Thymus (tissue), 11 donors: ENCODE data around the gene TTC34. TPM values are rescaled to one million over a fixed set of nuclear protein-coding genes. Genes with fewer than 3 reads are reported as not detected.
A peak's percentile ranks its signal among the peaks of the same experiment; 100 is the strongest.
"Not testable (repeated sequence)": the region's sequence is repeated elsewhere in the genome, so short reads cannot be mapped to it uniquely, and the experiment has no call there.

ENCODE experiments used
- DNase-seq, 9 donors: peaks; one replicate each; pipeline ENCODE4 v3.0.0-alpha.2; 2013; ENCODE audit warnings: low spot score in 9 of 9, low read depth in 6 of 9, missing footprints in 1 of 9
- H3K27ac ChIP-seq, 2 donors: one replicate each; pipeline ENCODE4 v1.5.1; 2013; ENCODE audit warnings: control low read depth in 1 of 2, low read depth in 1 of 2, low read length in 1 of 2, mild to moderate bottlenecking in 1 of 2, moderate library complexity in 1 of 2
- H3K27me3 ChIP-seq, 2 donors: one replicate each; pipeline ENCODE4 v1.5.1; 2013; ENCODE audit warnings: low read length in 1 of 2; ENCODE audit not compliant: control insufficient read depth in 2 of 2, insufficient read depth in 1 of 2
- H3K36me3 ChIP-seq, 2 donors: one replicate each; pipeline ENCODE4 v1.5.1; 2013; ENCODE audit warnings: low read length in 1 of 2, mild to moderate bottlenecking in 1 of 2, moderate library complexity in 1 of 2; ENCODE audit not compliant: control insufficient read depth in 2 of 2, insufficient read depth in 2 of 2
- H3K4me1 ChIP-seq, 2 donors: one replicate each; pipeline ENCODE4 v1.5.1; 2013; ENCODE audit warnings: low read length in 2 of 2; ENCODE audit not compliant: control insufficient read depth in 2 of 2, insufficient read depth in 2 of 2
- H3K4me3 ChIP-seq, 2 donors: one replicate each; pipeline ENCODE4 v1.5.1; 2013; ENCODE audit warnings: low read length in 2 of 2, control low read depth in 1 of 2, mild to moderate bottlenecking in 1 of 2
- H3K9me3 ChIP-seq, 2 donors: one replicate each; pipeline ENCODE4 v1.5.1; 2013; ENCODE audit warnings: low read length in 1 of 2, mild to moderate bottlenecking in 1 of 2; ENCODE audit not compliant: control insufficient read depth in 2 of 2, insufficient read depth in 1 of 2
- WGBS: extraction: QIAGEN DNeasy Blood & Tissue Kit; methylation state at CpG from one replicate; pipeline ENCODE4 v1.1.7; 2013; 5-methylcytosine and 5-hydroxymethylcytosine counted together
- polyA plus RNA-seq: library from polyadenylated mRNA; stranded (reverse); fragments of 200-250 nt; gene quantifications from one replicate; pipeline ENCODE4 v1.2.3, GENCODE V29; 2013
- total RNA-seq: library from RNA; stranded (reverse); fragments of 120-200 nt; gene quantifications from one replicate; pipeline ENCODE4 v1.2.4, GENCODE V29; 2013
- donor health status: healthy.

TTC34 gene
- total and polyA plus RNA-seq, 2 donors: 0.09 to 0.34 TPM

DNA sequence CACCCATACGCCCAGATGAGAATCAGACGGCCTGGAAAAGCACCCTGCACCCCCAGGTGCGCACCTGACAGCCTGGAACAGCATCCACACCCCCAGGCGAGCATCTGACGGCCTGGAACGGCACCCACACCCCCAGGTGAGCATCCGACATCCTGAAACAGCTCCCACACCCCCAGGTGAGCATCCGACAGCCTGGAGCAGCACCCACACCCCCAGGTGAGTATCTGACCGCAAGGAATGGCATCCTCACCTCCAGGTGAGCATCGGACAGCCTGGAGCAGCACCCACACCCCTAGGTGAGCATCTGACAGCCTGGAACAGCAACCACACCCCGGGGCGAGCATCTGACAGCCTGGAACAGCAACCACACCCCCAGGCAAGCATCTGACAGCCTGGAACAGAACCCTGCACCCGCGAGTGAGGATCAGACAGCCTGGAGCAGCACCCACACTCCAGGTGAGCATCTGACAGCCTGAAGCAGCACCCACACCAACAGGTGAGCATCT, 147.0 kb downstream of the TTC34 start:
- not testable (repeated sequence) for H3K27ac ChIP-seq, H3K4me1 ChIP-seq, H3K27me3 ChIP-seq, H3K36me3 ChIP-seq, H3K4me3 ChIP-seq
- WGBS: 49% methylated on average over 14 of the region's 14 CpGs
- DNase-seq: peak in 1 of 9 donors; percentile 15
- peaks cover 0 to 41% of the 10 kb centered on the region in 2 donors for H3K9me3 ChIP-seq

- peaks cover 0 to 41% of the 10 kb centered on the region in 2 donors for H3K9me3 ChIP-seq
- not testable (repeated sequence) for H3K4me3 ChIP-seq, H3K27me3 ChIP-seq, H3K36me3 ChIP-seq, H3K4me1 ChIP-seq, H3K27ac ChIP-seq
- 50% methylated on average over 14 of the region's 14 CpGs for WGBS
- peak in 2 of 9 donors; percentile 34 to 37 for DNase-seq
Observed at GRCh38 chr1:2653741-2654442, 147.6 kb downstream of the TTC34 start.

GRCh38 chr1:2652926-2653571, 148.4 kb downstream of the TTC34 start:
- H3K27me3 ChIP-seq: not testable (repeated sequence)
- WGBS: 38% methylated on average over 12 of the region's 12 CpGs

DNA sequence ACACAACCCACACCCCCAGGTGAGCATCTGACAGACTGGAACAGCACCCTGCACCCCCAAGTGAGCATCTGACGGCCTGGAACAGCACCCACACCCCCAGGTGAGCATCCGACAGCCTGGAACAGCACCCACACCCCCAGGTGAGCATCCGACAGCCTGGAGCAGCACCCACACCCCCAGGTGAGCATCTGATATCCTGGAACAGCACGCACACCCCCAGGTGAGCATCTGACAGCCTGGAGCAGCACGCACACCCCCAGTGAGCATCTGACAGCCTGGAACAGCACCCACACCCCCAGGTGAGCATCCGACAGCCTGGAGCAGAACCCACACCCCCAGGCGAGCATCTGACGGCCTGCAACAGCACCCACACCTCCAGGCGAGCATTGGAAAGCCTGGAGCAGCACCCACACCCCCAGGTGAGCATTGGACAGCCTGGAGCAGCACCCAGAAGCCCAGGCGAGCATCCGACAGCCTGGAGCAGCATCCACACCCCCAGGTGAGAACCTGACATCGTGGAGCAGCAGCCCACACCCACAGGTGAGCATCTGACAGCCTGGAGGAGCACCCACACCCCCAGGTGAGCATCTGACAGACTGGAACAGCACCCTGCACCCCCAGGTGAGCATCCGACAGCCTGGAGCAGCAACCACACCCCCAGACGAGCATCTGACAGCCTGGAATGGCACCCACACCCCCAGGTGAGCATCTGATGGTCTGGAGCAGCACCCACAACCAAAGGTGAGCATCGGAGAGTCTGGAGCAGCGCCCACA, 149.2 kb downstream of the TTC34 start:
- not testable (repeated sequence) for H3K36me3 ChIP-seq, H3K4me1 ChIP-seq, H3K27ac ChIP-seq, H3K27me3 ChIP-seq, DNase-seq, H3K4me3 ChIP-seq
- H3K9me3 ChIP-seq: peaks cover 0 to 48% of the 10 kb centered on the region in 2 donors
- WGBS: 44% methylated on average over 16 of the region's 16 CpGs

More at GRCh38 chr1:2652926-2653571, 148.4 kb downstream of the TTC34 start:
- DNase-seq: peak in 2 of 9 donors; percentile 26 to 41
- not testable (repeated sequence) for H3K27ac ChIP-seq, H3K4me3 ChIP-seq, H3K4me1 ChIP-seq, H3K36me3 ChIP-seq
- peaks cover 0 to 44% of the 10 kb centered on the region in 2 donors for H3K9me3 ChIP-seq

- no peak for DNase-seq
- H3K36me3 ChIP-seq: no peaks in the 10 kb centered on the region
- WGBS: 64% methylated on average over 10 of the region's 10 CpGs
Observed at GRCh38 chr1:2650967-2651645, 150.4 kb downstream of the TTC34 start.

GRCh38 chr1:2646837-2647236, 154.7 kb downstream of the TTC34 start:
- peaks cover 0 to 10% of the 10 kb centered on the region in 2 donors for H3K27me3 ChIP-seq
- no peaks in the 10 kb centered on the region for H3K36me3 ChIP-seq
- H3K27ac ChIP-seq: no peak overlapping the region
- H3K4me1 ChIP-seq: peaks cover 6 to 12% of the 10 kb centered on the region in 2 donors
- peaks cover 0 to 20% of the 10 kb centered on the region in 2 donors for H3K9me3 ChIP-seq
- H3K4me3 ChIP-seq: no peak overlapping the region
- DNase-seq: no peak
- 77% methylated on average over 5 of the region's 5 CpGs for WGBS

More at GRCh38 chr1:2650967-2651645, 150.4 kb downstream of the TTC34 start:
- H3K27me3 ChIP-seq: peaks cover 0 to 3% of the 10 kb centered on the region in 2 donors
- H3K4me3 ChIP-seq: no peak overlapping the region
- H3K4me1 ChIP-seq: no peaks in the 10 kb centered on the region
- peaks cover 0 to 53% of the 10 kb centered on the region in 2 donors for H3K9me3 ChIP-seq
- no peak overlapping the region for H3K27ac ChIP-seq

- Histone ChIP-seq H3K4me3 (no peak overlapping the region), H3K4me1 (peaks cover 6 to 14% of the 10 kb centered on the region in 2 donors), H3K9me3 (peaks cover 0 to 20% of the 10 kb centered on the region in 2 donors), H3K27ac (no peak overlapping the region), H3K36me3 (no peaks in the 10 kb centered on the region), H3K27me3 (peaks cover 0 to 10% of the 10 kb centered on the region in 2 donors)
- DNase-seq: no peak
- 83% methylated on average over 11 of the region's 11 CpGs for WGBS
Observed at GRCh38 chr1:2645776-2646175, 155.7 kb downstream of the TTC34 start.

- Histone ChIP-seq H3K4me1 (peaks cover 6 to 14% of the 10 kb centered on the region in 2 donors), H3K4me3 (no peak overlapping the region), H3K36me3 (no peaks in the 10 kb centered on the region), H3K27ac (no peak overlapping the region), H3K27me3 (peaks cover 0 to 10% of the 10 kb centered on the region in 2 donors), H3K9me3 (peaks cover 0 to 20% of the 10 kb centered on the region in 2 donors)
- no peak for DNase-seq
- 95% methylated on average over 14 of the region's 14 CpGs for WGBS
Observed at GRCh38 chr1:2645143-2645542, 156.3 kb downstream of the TTC34 start.
